Endothelial cell of umbilical vein (primary cell): ENCODE results near the gene VSTM4.

Experiments used
- CTCF ChIP-seq, 2 donors: IDR thresholded peaks; 1 replicate in 1 of 2; 2 replicates in 1 of 2; pipeline ENCODE4 v1.5.1; 2011; ENCODE audit warnings: low read length in 2 of 2, mild to moderate bottlenecking in 2 of 2, moderate library complexity in 2 of 2, control low read depth in 1 of 2, inconsistent platforms in 1 of 2, low read depth in 1 of 2; ENCODE audit not compliant: insufficient read depth in 1 of 2; ENCODE audit errors: extremely low read depth in 1 of 2
- POLR2A ChIP-seq: IDR thresholded peaks from 2 replicates; pipeline ENCODE4 v1.6.1; 2012; ENCODE audit warnings: low read depth, mild to moderate bottlenecking, control low read depth, low read length

GRCh38 chr10:49113741-49114141, 1.6 kb downstream of the VSTM4 start:
- no peak for TF ChIP-seq POLR2A
- no peak for TF ChIP-seq CTCF (IDR thresholded peaks at IDR 0.05; ENCODE audit: extremely low read depth in 1 of 2, insufficient read depth in 1 of 2, low read depth in 1 of 2, low read length in 2 of 2)
